ENCODE data around the gene OLFM1.

- TF ChIP-seq TARDBP (IDR thresholded peaks at IDR 0.05) = no peak
- no peak for TF ChIP-seq GTF2B (IDR thresholded peaks at IDR 0.05; ENCODE audit: extremely low read depth, insufficient read length)
- no peak for TF ChIP-seq EP300 (IDR thresholded peaks at IDR 0.05; ENCODE audit: low read length)
- no peak for TF ChIP-seq KAT7 (CRISPR knock-in tag; IDR thresholded peaks at IDR 0.05; ENCODE audit: borderline replicate concordance)
- no peak for TF ChIP-seq EZH2 (IDR thresholded peaks at IDR 0.05; ENCODE audit: borderline replicate concordance, low read depth, low read length)
- no peak for TF ChIP-seq EGR1 (conservative IDR thresholded peaks at IDR 0.05)
- TF ChIP-seq L3MBTL2 (IDR thresholded peaks at IDR 0.05) = no peak
- TF ChIP-seq CHD2 (IDR thresholded peaks at IDR 0.05; ENCODE audit: low read depth, low read length) = no peak
- no peak for TF ChIP-seq RBM14 (IDR thresholded peaks at IDR 0.05; ENCODE audit: borderline replicate concordance, insufficient read depth, low read depth, low read length)
- TF ChIP-seq ZNF830 (CRISPR knock-in tag; IDR thresholded peaks at IDR 0.05) = no peak
- no peak for TF ChIP-seq ZNF699 (CRISPR knock-in tag; IDR thresholded peaks at IDR 0.05; ENCODE audit: insufficient replicate concordance)
- TF ChIP-seq NFIC (IDR thresholded peaks at IDR 0.05) = no peak
- no peak for TF ChIP-seq CTCF (IDR thresholded peaks at IDR 0.05 in 2 of 3, conservative IDR thresholded peaks at IDR 0.05 in 1 of 3; ENCODE audit: insufficient read depth in 2 of 3, low read depth in 1 of 3, low read length in 3 of 3)
- TF ChIP-seq ZKSCAN8 (CRISPR knock-in tag; IDR thresholded peaks at IDR 0.05) = no peak
Measured at GRCh38 chr9:135167356-135167755, 79.9 kb downstream of the OLFM1 start.

Data from K562 (cell line).